SK-N-MC (cell line): ENCODE measurements around the gene UTF1.

Source experiments
- EZH2 ChIP-seq: fragments of 200-600 bp; sonication (generic); IDR thresholded peaks from one replicate; pipeline ENCODE4 v1.6.1; 2017; ENCODE audit warnings: antibody characterized with exemption
- POLR2AphosphoS5 ChIP-seq: IDR thresholded peaks from 2 replicates; pipeline ENCODE4 v1.6.1; 2012; ENCODE audit warnings: mild to moderate bottlenecking, low read depth, low read length, borderline replicate concordance

- TF ChIP-seq EZH2: no peak
- TF ChIP-seq POLR2AphosphoS5: no peak
Measured at GRCh38 chr10:133270773-133271297, 40.8 kb downstream of the UTF1 start.
